MG63 (cell line): ENCODE measurements around the gene C14orf132. TPM values are rescaled to one million over a fixed set of nuclear protein-coding genes. Genes with fewer than 3 reads are reported as not detected.
A peak's percentile ranks its signal among the peaks of the same experiment; 100 is the strongest.

Source experiments
- DNase-seq: peaks from one replicate; pipeline ENCODE4 v3.0.0-alpha.2; 2020
- H3K27me3 ChIP-seq: fragments of 250-450 bp; sonication (Bioruptor Pico); 2 replicates; pipeline ENCODE4 v1.5.1; 2020; ENCODE audit warnings: mild to moderate bottlenecking, moderate library complexity
- H3K36me3 ChIP-seq: fragments of 250-450 bp; sonication (Bioruptor Pico); 2 replicates; pipeline ENCODE4 v1.5.1; 2020; ENCODE audit warnings: mild to moderate bottlenecking, moderate library complexity
- H3K4me3 ChIP-seq: fragments of 250-450 bp; sonication (Bioruptor Pico); 2 replicates; pipeline ENCODE4 v1.5.1; 2020; ENCODE audit warnings: mild to moderate bottlenecking, moderate library complexity
- H3K9me3 ChIP-seq: fragments of 250-450 bp; sonication (Bioruptor Pico); 2 replicates; pipeline ENCODE4 v1.5.1; 2020; ENCODE audit warnings: mild to moderate bottlenecking, moderate library complexity
- total RNA-seq: library from RNA; depleted of rRNA; stranded (reverse); fragments of >200 nt; shearing (Covaris generic); gene quantifications from 2 replicates; pipeline ENCODE4 v1.2.3, GENCODE V29; 2014; ENCODE audit warnings: low replicate concordance; rRNA removed

The C14orf132 gene
- total RNA-seq, 1 experiment from 2014 or later: 3.8 TPM

DNA sequence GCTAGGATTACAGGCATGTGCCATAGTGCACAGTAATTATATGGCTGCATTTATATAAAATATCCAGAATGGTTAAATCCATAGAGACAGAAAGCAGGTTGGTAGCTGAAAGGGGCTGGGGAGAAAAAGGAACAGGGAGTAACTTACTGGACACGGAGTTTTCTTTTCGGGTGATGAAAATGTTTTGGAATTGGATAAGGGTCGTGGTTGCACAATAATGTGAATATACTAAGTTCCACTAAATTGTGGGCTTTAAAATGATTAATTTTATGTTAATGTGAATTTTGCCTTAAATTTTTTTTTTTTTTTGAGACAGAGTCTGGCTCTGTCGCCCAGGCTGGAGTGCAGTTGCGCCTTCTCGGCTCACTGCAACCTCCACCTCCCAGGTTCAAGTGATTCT, 95.3 kb downstream of the C14orf132 start:
- no peaks in the 10 kb centered on the region for H3K9me3 ChIP-seq
- H3K27me3 ChIP-seq: no peaks in the 10 kb centered on the region
- no peaks in the 10 kb centered on the region for H3K36me3 ChIP-seq
- H3K4me3 ChIP-seq: no peak overlapping the region
- no peak for DNase-seq

DNA sequence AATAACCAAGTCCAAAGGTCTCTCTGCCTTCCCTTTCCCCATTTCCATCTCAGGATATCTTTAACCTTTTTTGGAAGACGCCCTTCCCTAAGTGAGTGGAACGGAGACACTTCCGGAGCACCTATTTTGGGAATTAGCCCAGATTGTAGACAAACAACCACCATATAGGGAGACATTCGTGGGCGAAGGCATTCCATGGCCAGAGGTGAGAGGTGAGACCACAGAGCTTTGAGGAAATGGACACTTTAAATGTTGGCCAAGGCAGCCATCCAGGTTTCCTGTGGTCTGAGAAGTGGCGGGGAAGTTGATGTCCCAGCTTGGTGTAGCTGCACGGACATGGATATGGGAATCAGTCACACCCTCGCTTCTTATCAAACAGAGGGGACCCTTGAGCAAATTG, 96.1 kb downstream of the C14orf132 start:
- Histone ChIP-seq H3K27me3 (no peaks in the 10 kb centered on the region), H3K9me3 (no peaks in the 10 kb centered on the region), H3K4me3 (no peak overlapping the region), H3K36me3 (no peaks in the 10 kb centered on the region)
- no peak for DNase-seq

DNA sequence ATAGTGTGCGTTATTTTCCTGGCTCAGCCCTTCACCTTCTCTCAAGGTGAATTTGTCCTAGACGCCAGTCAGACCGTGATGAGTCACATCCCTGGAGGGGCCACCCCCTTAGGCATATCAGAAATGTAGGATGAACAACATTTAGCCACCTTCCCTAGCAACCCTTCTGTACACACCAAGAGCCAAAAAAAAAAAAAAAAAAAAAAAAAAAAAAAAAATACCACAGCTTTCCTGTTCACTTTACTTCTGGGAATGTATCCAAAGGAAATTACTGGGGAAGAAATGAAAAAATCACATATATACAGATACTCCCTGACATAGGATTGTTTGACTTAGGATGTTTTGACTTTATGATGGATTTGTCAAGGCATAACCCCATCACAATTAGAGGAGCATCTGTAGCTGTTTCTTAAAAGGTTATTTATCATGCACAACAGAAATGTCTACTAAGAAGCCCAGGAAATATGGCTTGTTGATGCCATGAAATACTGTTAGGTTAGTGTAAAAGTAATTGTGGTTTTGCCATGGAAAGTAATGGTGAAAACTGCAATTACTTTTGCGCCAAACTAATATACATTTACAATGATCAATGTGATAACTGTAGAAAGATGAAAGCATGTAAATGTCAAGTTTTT, 97.3 kb downstream of the C14orf132 start:
- peak; percentile 35 for DNase-seq
- H3K36me3 ChIP-seq: no peaks in the 10 kb centered on the region
- H3K27me3 ChIP-seq: no peaks in the 10 kb centered on the region
- no peaks in the 10 kb centered on the region for H3K9me3 ChIP-seq
- H3K4me3 ChIP-seq: no peak overlapping the region

DNA sequence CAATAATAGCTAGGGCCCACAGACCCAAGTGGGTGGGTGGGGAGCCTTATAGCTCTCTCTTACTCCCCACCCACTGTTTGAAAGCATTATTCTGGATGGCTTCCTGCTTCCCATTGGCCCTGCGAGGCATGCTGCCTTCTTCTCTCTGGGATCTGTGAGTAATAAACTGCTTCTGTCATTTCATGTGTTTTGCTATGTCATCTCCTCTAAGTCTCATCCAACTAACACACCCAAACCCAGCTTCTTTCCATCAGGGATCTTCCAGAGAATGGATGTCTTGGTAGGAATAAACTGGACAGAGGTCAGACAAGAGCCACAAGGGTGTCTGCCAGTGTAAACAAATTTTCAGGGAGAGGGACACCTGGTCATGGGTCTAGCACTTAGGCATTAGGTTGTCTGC, 99.1 kb downstream of the C14orf132 start:
- Histone ChIP-seq H3K27me3 (no peaks in the 10 kb centered on the region), H3K36me3 (no peaks in the 10 kb centered on the region), H3K9me3 (peaks cover 5% of the 10 kb centered on the region), H3K4me3 (no peak overlapping the region)
- no peak for DNase-seq

DNA sequence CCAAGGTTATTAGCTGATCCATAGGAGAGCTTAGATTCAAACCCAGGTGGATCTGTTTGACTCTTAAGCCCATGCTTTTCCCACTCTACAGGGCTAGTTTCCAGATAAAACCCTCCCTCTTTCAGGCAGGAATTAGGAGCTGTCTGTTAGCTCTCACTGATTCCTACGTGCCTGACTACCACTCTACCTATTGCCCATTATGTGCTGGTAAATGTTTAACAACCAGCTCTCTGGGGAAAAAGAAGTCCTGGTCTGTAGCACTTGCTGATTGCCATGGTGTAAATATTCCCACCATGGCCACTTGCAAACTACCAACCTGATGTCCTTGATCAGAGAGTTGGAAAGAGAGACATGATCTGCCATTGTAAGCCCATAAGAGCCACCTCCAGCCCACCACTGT, 100.0 kb downstream of the C14orf132 start:
- no peak overlapping the region for H3K4me3 ChIP-seq
- DNase-seq: no peak
- no peaks in the 10 kb centered on the region for H3K27me3 ChIP-seq
- peaks cover 10% of the 10 kb centered on the region for H3K9me3 ChIP-seq
- H3K36me3 ChIP-seq: no peaks in the 10 kb centered on the region

DNA sequence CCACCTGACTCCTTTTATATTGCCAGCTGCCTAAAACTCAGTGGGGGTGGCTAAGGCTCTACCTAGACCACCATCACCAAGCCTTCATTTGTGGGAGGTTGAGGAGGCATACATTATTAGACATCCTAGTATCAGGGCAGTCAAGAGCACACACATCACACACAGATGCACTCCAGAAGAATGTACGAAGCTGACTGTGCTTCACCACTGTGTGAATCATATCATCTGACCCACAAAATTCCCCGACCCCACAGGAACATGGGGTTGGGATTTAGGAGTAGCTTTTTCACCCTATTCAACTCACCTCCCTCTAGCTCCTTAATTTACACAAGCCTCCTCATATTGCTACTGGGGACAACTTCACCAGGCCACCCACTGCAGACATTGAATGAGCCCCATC, 100.7 kb downstream of the C14orf132 start:
- Histone ChIP-seq H3K9me3 (peaks cover 10% of the 10 kb centered on the region), H3K4me3 (no peak overlapping the region), H3K27me3 (no peaks in the 10 kb centered on the region), H3K36me3 (no peaks in the 10 kb centered on the region)
- no peak for DNase-seq

DNA sequence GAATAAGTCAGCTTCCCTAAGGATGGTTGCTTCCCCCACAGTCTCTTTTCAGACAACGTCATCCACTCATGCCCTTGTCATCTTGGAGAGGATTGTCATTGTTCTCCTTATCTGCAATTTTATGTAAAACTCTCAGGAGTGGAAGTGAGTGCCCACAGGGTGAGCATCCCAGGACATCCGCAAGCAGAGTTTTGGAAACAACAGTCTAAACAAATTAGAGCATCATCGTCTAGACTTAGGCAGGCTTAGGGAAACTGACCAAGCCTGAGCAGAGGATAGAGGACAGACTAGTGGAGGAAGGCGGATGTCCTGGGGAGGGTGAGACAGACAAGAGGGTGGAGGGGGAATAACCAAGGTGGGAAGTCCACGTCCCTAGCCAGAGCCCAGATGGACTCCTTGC, 101.8 kb downstream of the C14orf132 start:
- H3K9me3 ChIP-seq: peaks cover 10% of the 10 kb centered on the region
- H3K36me3 ChIP-seq: no peaks in the 10 kb centered on the region
- no peak for DNase-seq
- H3K4me3 ChIP-seq: no peak overlapping the region
- H3K27me3 ChIP-seq: no peaks in the 10 kb centered on the region

Other genes with a start within 250 kb of the C14orf132 start
- gene TUNAR, start 162.5 kb upstream of the C14orf132 start, total RNA-seq: not detected in 2 replicates
- gene BDKRB2, start 165.5 kb downstream of the C14orf132 start, total RNA-seq: 8.0 and 8.8 TPM in 2 replicates
- gene BDKRB1, start 216.8 kb downstream of the C14orf132 start, total RNA-seq: 30.5 and 40.5 TPM in 2 replicates